Measurements from ENCODE around the gene L3MBTL4. TPM values are rescaled to one million over a fixed set of nuclear protein-coding genes. Genes with fewer than 3 reads are reported as not detected.

Gene L3MBTL4
- total RNA-seq, 1 experiment from 2014 or later = not detected

DNA sequence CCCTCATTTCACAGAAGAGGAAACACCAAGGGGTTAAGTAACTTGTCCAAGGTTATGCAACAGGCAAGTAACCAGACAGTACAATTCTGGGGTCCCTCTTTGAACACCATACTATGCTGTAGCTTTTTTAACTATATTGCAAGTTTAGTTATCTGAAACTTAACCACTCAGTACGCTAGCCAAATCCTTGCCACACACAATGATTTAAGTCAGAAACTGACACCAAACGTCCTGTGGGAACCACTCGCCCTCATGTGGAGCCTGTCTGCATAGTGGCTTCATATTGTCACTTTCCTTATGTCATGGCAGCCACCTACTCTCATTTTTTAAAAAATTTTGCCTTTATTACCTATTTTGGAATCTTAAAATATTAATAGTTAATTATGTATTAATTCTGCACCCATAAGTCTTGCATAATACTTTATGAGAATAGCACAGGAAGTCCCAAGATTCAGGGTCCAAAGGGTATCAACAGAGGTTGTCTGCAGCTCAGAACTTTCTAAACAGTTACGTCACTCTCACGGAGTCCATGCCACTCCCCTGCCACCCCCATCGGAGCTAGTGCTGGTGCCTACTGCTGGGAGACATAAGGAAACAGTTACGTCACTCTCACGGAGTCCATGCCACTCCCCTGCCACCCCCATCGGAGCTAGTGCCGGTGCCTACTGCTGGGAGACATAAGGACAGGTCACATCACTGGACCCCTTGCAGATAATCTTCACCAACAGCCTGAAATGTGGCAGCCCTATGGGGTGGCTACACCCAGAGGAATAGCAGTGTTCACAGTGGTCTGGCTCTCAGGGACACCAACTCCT lies 99.0 kb downstream of the L3MBTL4 start:
- no peak for DNase-seq (ENCODE audit: low spot score)
- H3K27ac ChIP-seq (ENCODE audit: low read depth, low read length, poor library complexity, severe bottlenecking) = no peak overlapping the region
- H3K36me3 ChIP-seq (ENCODE audit: insufficient read depth, low read length, poor library complexity, severe bottlenecking) = no peaks in the 10 kb centered on the region
- no peaks in the 10 kb centered on the region for H3K27me3 ChIP-seq (replicated peaks; ENCODE audit: insufficient read depth, low read depth, low read length, poor library complexity)
- intact Hi-C loops (cut with micrococcal nuclease; ENCODE audit: unreplicated experiment) = no loop called here
- peaks cover 36% of the 10 kb centered on the region for H3K9me3 ChIP-seq (ENCODE audit: low read depth, low read length, poor library complexity, severe bottlenecking)
- no peaks in the 10 kb centered on the region for H3K4me1 ChIP-seq (ENCODE audit: insufficient read depth, low read length, poor library complexity, severe bottlenecking)
- no peak overlapping the region for H3K4me3 ChIP-seq (ENCODE audit: low read depth, low read length, poor library complexity, severe bottlenecking)
- TF ChIP-seq EZH2 (IDR thresholded peaks at IDR 0.05; ENCODE audit: borderline replicate concordance, low read depth, low read length, poor library complexity, severe bottlenecking) = no peak
- TF ChIP-seq, protein P1, sequence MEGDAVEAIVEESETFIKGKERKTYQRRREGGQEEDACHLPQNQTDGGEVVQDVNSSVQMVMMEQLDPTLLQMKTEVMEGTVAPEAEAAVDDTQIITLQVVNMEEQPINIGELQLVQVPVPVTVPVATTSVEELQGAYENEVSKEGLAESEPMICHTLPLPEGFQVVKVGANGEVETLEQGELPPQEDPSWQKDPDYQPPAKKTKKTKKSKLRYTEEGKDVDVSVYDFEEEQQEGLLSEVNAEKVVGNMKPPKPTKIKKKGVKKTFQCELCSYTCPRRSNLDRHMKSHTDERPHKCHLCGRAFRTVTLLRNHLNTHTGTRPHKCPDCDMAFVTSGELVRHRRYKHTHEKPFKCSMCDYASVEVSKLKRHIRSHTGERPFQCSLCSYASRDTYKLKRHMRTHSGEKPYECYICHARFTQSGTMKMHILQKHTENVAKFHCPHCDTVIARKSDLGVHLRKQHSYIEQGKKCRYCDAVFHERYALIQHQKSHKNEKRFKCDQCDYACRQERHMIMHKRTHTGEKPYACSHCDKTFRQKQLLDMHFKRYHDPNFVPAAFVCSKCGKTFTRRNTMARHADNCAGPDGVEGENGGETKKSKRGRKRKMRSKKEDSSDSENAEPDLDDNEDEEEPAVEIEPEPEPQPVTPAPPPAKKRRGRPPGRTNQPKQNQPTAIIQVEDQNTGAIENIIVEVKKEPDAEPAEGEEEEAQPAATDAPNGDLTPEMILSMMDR (conservative IDR thresholded peaks at IDR 0.05; ENCODE audit: low read depth, low read length) = no peak
- POLR2A ChIA-PET (ENCODE audit: low non-redundant PET) = no interaction called here
- CTCF ChIA-PET = no interaction called here
- no TSS peak for BruUV-seq (replicated peaks)

DNA sequence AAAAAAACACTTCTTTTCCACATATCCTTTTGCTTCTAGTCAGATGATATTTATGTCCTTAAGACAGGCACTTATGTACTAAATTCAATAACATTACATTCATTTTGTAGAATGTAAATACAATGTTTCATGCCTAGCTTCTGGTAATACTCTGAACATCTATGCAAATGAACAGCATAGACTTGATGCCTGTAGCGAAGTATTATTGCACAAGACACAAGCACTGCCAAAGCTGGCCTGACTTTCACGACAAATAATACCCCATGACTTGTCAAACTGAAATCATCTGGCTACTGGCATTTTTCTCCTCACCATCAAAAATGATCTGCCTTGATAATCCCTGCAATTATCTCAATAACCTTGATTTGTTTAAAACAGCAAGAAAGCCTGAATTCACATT lies 101.3 kb downstream of the L3MBTL4 start:
- intact Hi-C loops (cut with micrococcal nuclease; ENCODE audit: unreplicated experiment) = no loop called here
- no peaks in the 10 kb centered on the region for H3K27me3 ChIP-seq (replicated peaks; ENCODE audit: insufficient read depth, low read depth, low read length, poor library complexity)
- peaks cover 50% of the 10 kb centered on the region for H3K9me3 ChIP-seq (ENCODE audit: low read depth, low read length, poor library complexity, severe bottlenecking)
- no peaks in the 10 kb centered on the region for H3K36me3 ChIP-seq (ENCODE audit: insufficient read depth, low read length, poor library complexity, severe bottlenecking)
- POLR2A ChIA-PET (ENCODE audit: low non-redundant PET) = no interaction called here
- H3K4me3 ChIP-seq (ENCODE audit: low read depth, low read length, poor library complexity, severe bottlenecking) = no peak overlapping the region
- CTCF ChIA-PET = no interaction called here
- H3K27ac ChIP-seq (ENCODE audit: low read depth, low read length, poor library complexity, severe bottlenecking) = no peak overlapping the region
- no TSS peak for BruUV-seq (replicated peaks)
- no peak for DNase-seq (ENCODE audit: low spot score)
- no peak for TF ChIP-seq EZH2 (IDR thresholded peaks at IDR 0.05; ENCODE audit: borderline replicate concordance, low read depth, low read length, poor library complexity, severe bottlenecking)
- TF ChIP-seq, protein P1 (conservative IDR thresholded peaks at IDR 0.05; ENCODE audit: low read depth, low read length) = no peak
- no peaks in the 10 kb centered on the region for H3K4me1 ChIP-seq (ENCODE audit: insufficient read depth, low read length, poor library complexity, severe bottlenecking)

DNA sequence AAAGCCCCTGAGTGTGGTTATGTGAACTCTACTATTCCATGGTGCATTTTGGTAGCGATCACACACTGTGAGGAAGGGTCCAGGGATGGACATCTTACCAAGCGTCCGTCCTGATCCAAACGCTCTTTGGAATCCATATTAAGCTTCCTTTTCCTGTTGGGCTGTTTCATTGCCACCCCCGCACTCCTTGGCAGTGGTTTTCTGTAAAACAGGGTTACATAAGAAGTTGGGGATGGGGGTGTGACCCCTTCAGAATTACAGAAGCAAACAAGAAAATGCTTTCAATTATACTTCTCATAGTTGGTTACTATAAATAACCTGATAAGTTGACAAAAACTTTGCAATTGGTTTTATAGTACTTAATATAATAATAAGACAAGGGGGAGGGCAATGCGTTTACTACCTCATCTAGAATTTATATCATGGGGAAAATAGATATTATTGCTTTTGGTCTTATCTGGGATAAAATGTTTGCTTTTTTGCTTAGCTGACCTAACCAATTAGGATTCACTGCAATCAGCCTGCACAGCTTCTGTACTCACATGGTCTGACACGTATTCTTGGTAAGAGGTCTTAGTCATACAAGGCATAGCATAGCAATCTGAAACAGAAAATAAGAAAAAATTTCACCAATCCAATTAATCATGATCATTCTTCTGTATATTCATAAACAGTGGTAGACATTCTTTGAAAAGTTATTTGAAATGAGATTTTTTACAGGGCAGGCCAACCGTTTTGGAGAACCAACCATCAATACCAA lies 103.1 kb downstream of the L3MBTL4 start:
- BruUV-seq (replicated peaks) = no TSS peak
- no peak for DNase-seq (ENCODE audit: low spot score)
- POLR2A ChIA-PET (ENCODE audit: low non-redundant PET) = no interaction called here
- H3K27ac ChIP-seq (ENCODE audit: low read depth, low read length, poor library complexity, severe bottlenecking) = no peak overlapping the region
- no peaks in the 10 kb centered on the region for H3K4me1 ChIP-seq (ENCODE audit: insufficient read depth, low read length, poor library complexity, severe bottlenecking)
- TF ChIP-seq EZH2 (IDR thresholded peaks at IDR 0.05; ENCODE audit: borderline replicate concordance, low read depth, low read length, poor library complexity, severe bottlenecking) = no peak
- TF ChIP-seq, protein P1 (conservative IDR thresholded peaks at IDR 0.05; ENCODE audit: low read depth, low read length) = no peak
- CTCF ChIA-PET = no interaction called here
- peaks cover 48% of the 10 kb centered on the region for H3K9me3 ChIP-seq (ENCODE audit: low read depth, low read length, poor library complexity, severe bottlenecking)
- intact Hi-C loops (cut with micrococcal nuclease; ENCODE audit: unreplicated experiment) = no loop called here
- H3K27me3 ChIP-seq (replicated peaks; ENCODE audit: insufficient read depth, low read depth, low read length, poor library complexity) = no peaks in the 10 kb centered on the region
- H3K4me3 ChIP-seq (ENCODE audit: low read depth, low read length, poor library complexity, severe bottlenecking) = no peak overlapping the region
- H3K36me3 ChIP-seq (ENCODE audit: insufficient read depth, low read length, poor library complexity, severe bottlenecking) = no peaks in the 10 kb centered on the region
